Endothelial cell of coronary artery (primary cell): ENCODE measurements around the gene HDAC9. TPM values are rescaled to one million over a fixed set of nuclear protein-coding genes. Genes with fewer than 3 reads are reported as not detected.

Experiments used
- total RNA-seq: library from RNA; depleted of rRNA; stranded (reverse); fragments of >200 nt; gene quantifications from 2 replicates; pipeline ENCODE4 v1.2.3, GENCODE V29; 2014

Gene HDAC9
- total RNA-seq, result 1.8 and 6.0 TPM in 2 replicates

DNA sequence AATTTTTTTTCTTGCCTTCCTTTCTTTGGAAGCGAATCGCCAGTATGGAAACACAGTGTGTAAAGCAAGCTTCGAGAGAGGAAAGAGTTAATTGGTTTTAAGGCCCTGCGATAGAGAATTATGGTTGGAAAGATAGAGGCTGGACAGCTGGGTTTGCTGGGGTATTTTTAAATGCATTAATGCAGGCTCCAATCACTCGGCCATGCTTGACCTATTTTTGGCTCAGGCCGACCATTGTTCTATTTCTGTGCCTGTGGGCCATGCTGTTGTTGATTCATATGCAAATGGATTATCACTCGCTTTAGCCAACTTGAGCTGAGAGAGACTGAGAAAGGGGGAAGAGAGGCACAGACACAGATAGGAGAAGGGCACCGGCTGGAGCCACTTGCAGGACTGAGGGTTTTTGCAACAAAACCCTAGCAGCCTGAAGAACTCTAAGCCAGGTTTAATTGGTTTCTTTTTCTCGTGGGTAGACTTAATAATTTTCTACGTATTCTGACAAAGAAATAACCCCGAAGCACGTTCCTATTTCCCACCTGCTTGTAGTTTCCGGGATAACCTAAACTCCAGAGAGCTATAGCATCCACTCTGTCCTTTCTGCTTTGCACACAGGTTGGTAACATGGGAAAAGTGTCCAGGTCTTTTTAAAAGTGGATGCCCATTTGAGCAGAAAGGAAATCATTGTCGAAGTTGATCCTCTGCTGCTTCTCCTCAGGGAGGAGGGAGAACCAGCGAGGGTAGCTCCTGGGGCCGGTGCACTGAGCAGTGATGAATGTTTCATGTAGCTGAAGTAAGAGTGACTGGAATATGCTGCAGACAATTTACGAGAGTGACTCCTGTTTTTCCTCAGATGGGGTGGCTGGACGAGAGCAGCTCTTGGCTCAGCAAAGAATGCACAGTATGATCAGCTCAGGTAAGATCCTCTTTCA lies at the start of gene HDAC9:
Gene HDAC9 (plus strand): TSS at position 338 of the 929 bp plus-strand sequence. CDS start 554 bp downstream, at position 892.

